ENCODE measurements around the gene PNMA1. TPM values are rescaled to one million over a fixed set of nuclear protein-coding genes. Genes with fewer than 3 reads are reported as not detected.

The PNMA1 gene
- 11.2 and 23.0 TPM in 2 replicates for total RNA-seq

DNA sequence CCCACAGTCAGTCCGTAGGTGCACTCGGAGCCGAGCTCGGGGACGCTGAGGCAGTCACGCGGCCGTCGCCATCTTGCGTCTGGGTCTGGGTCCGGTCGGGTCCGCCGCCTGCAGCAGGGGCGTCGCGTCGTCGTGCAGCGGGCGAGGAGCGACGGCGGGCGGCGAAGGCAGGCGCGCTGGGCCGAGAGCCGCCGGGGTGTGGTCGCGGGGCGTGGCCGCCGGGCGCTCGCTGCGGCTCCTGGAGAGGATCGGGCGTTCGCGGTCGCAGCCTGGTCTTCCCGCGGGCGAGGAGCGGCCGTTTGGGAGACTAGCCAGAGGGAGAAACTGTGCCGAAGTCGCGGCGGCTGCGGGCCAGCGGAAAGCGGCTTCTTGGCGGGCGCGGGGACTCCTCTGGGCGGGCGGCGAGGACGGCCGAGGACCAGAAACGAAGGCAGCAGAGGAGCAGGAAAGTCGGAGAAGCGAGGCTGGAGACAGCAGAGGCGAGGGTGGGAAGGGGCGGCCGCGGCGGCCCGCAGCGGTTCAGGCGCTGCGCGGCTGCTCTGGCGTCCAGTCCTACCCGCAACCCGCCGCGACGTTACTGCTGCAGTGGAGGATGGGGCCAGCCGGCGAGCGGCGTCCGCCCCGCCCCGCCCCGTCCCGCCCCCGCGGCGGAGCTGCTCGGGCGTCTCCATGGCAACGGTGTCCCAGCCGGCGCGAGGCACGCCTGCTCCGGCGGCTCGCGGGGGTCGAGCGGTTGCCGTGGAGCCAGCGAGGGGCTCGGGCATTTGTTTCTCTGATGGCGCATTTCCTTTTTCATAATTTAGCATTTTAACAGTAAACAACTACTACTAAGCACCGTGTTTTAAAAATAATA is at the start of gene PNMA1:
TSS of gene PNMA1 (minus strand) at position 582 of the 853 bp plus-strand sequence. CDS start 745 bp downstream, outside the sequence.

Other genes with a start within 250 kb of the PNMA1 start
- 13.7 and 23.8 TPM in 2 replicates for gene RIOX1, start 223.5 kb downstream of the PNMA1 start, total RNA-seq
- 2.4 and 8.4 TPM in 2 replicates for gene ACOT1, start 177.2 kb downstream of the PNMA1 start, total RNA-seq
- not detected in 2 replicates for gene HEATR4, start 155.4 kb downstream of the PNMA1 start, total RNA-seq
- 23.2 and 48.6 TPM in 2 replicates for gene ACOT2, start 145.2 kb downstream of the PNMA1 start, total RNA-seq
- 0.88 and 1.7 TPM in 2 replicates for gene ACOT4, start 122.5 kb downstream of the PNMA1 start, total RNA-seq
- not detected in 2 replicates for gene ACOT6, start 101.9 kb downstream of the PNMA1 start, total RNA-seq
- 8.3 and 11.1 TPM in 2 replicates for gene DNAL1, start 69.4 kb downstream of the PNMA1 start, total RNA-seq
- 3.5 and 3.8 TPM in 2 replicates for gene PTGR2, start 137.4 kb upstream of the PNMA1 start, total RNA-seq
- gene ZNF410, start 172.5 kb upstream of the PNMA1 start, total RNA-seq, result 42.5 and 46.1 TPM in 2 replicates
- 1.6 and 1.9 TPM in 2 replicates for gene FAM161B, start 235.7 kb upstream of the PNMA1 start, total RNA-seq
- gene COQ6, start 235.9 kb upstream of the PNMA1 start, total RNA-seq, result 20.4 and 26.9 TPM in 2 replicates